GOT3 (cell line): ENCODE results near the gene INSM1.

Source experiments
- DNase-seq: peaks from one replicate; lab custom pipeline; 2025; ENCODE audit warnings: mixed read lengths; lab: John Stamatoyannopoulos, UW

Gene INSM1

DNA sequence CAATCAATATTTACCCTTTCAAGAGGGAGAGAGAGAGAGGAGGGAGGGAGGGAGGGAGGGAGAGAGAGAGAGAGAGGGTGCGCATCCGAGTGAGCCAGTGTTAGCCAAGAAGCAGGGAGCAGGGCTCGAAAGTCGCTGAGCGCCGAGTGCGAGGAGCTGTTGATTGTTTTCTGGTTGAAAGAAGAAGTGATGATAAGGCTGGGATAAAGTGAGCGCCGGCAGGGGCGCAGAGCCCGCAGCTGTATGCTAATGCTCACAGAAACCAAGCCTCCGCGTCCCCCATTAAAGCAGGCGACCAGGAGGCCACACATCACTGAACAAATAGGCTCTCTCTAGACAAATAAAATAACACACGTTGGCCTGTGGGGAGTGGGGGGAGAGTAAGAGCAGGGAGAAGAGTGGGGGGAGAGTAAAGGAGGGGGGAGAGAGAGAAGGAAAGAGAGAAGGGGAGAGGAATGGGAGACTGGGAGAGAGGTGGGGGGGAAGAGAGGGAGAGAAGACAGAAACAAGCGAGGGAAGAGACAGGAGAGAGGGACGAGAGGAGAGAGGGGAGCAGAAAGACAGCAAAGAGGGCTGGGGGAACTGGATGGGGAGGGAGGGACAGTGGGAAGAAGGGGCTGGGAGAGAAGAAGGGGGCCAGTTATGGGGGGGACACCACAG, 5.0 kb upstream of the INSM1 start:
- no peak for DNase-seq

- DNase-seq = no peak
Measured at GRCh38 chr20:20363434-20363798, 4.5 kb upstream of the INSM1 start.

GRCh38 chr20:20363799-20364592, 3.9 kb upstream of the INSM1 start:
- DNase-seq = no peak

DNA sequence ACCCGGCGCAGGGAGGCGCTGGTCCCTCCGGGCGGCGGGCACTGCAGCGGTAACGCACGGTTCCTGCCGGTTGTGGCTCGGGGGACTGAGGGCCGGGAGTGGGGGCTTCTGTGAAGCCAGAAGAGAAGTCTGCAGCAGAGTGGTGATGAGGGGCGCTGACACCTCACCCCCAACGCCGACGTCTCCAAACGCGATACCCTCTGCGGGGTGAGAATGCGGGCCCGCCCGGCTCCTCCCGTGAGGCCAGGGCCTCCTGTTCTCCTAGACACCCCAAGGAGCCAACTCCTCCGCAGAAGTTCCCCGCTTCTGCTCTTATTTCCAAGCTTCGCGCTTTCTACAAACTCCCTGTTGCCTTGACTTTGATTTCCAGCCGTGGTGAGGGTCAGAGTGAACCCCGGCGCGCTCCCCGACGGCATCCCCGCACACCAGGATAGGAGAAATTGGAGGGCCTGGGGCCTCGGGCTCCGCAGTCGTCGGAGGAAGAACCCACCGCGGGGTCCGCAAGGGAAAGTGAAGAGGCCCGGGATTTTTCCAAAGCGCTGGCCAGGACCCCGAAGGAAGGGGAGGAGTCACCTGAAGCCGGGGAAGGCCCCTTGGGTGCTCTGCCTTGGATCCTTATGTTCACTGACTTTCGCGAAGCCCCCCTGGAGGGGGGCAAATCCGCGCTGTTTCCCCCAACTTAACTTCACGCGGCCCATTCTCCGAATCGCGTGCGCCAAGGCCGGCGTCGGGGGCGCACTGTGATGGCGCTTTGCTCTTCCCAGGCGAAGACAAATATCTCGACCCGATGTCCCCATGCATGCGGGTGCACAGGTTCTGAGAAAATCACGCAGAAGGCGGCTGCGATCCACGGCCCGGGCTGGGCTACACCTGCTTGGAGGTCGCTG, 3.1 kb upstream of the INSM1 start:
- no peak for DNase-seq

- no peak for DNase-seq
Measured at GRCh38 chr20:20365480-20366161, 2.3 kb upstream of the INSM1 start.

GRCh38 chr20:20366551-20366875, 1.4 kb upstream of the INSM1 start:
- DNase-seq = no peak

DNA sequence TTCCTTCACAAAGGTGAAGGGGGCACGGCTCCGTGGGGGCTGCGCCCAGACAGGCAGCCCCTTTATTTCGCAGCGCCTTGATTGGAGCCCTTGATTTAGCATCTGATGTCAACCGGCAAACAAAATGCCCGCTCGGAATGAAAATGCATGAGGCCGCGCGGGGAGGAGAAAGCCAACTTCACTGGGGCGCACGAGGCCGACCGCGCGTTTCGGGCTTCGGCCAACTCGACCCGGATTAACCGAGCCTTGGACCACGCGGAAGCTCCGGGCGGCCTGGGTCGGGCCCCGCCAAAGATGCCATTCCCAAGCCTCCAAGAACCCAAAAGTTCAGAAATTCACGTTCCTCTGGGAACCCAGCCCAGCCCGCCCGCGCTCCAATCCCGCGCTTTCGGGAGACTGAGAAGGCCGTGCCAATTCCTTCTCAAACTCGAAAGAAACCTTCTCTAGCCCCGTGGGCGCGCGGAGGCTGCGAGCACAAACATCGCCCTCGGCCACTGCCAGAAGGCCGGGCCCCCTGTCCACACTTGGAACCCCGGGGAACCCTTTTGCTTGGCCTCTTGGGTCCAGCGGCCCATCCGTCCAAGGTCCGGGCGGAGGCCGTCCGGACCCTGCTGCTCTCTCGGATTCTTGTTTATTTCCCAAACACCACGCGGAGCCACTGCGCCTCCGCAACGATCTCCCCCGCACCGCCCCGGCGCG, 879 bp upstream of the INSM1 start:
- no peak for DNase-seq

DNA sequence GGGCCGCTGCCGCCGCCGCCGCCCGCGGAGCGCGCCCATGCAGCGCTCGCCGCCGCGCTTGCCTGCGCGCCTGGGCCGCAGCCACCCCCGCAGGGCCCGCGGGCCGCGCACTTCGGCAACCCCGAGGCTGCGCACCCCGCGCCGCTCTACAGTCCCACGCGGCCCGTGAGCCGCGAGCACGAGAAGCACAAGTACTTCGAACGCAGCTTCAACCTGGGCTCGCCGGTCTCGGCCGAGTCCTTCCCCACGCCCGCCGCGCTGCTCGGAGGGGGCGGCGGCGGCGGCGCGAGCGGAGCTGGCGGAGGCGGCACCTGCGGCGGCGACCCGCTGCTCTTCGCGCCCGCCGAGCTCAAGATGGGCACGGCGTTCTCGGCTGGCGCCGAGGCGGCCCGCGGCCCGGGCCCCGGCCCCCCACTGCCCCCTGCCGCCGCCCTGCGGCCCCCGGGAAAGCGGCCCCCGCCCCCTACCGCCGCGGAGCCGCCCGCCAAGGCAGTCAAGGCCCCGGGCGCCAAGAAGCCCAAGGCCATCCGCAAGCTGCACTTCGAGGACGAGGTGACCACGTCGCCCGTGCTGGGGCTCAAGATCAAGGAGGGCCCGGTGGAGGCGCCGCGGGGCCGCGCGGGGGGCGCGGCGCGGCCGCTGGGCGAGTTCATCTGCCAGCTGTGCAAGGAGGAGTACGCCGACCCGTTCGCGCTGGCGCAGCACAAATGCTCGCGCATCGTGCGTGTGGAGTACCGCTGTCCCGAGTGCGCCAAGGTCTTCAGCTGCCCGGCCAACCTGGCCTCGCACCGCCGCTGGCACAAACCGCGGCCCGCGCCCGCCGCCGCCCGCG, 730 bp downstream of the INSM1 start:
- no peak for DNase-seq

DNA sequence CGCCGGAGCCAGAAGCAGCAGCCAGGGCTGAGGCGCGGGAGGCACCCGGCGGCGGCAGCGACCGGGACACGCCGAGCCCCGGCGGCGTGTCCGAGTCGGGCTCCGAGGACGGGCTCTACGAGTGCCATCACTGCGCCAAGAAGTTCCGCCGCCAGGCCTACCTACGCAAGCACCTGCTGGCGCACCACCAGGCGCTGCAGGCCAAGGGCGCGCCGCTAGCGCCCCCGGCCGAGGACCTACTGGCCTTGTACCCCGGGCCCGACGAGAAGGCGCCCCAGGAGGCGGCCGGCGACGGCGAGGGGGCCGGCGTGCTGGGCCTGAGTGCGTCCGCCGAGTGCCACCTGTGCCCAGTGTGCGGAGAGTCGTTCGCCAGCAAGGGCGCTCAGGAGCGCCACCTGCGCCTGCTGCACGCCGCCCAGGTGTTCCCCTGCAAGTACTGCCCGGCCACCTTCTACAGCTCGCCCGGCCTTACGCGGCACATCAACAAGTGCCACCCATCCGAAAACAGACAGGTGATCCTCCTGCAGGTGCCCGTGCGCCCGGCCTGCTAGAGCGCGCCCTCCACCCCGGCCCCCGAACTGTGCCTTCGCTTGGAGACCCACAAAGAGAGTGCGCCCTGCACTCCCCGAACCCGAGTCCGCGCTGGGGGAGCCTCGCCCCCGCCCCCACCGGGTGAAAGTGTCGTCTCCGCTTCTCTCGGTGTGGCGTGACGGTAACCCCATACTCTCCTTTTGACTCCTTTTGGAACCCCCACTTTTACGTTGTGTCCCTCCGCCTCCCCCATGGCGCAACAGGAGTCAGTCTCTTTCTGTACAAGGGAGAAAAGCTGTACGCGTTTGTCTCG, 1.6 kb downstream of the INSM1 start:
- no peak for DNase-seq

GRCh38 chr20:20370094-20370575, 2.2 kb downstream of the INSM1 start:
- DNase-seq = no peak

DNA sequence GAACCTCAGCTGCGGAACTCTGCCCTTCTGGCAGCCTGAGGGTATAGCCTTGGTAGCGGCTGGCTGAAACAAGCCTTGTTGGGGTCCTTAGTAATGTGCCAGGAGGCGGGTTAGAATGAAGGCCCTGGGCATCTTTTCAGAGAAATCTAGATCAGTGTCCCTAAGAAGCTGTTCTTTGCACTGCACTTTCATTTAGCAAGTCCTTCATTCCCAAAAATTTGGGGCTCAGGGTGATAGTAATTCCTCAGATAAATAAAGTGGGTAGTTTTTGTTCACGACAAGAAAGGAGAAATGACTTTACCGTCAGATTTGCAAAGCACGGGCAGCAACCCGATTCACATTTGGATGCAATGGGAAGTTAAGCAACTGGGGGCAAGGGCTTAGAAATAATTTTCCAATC, 3.2 kb downstream of the INSM1 start:
- DNase-seq = no peak

DNA sequence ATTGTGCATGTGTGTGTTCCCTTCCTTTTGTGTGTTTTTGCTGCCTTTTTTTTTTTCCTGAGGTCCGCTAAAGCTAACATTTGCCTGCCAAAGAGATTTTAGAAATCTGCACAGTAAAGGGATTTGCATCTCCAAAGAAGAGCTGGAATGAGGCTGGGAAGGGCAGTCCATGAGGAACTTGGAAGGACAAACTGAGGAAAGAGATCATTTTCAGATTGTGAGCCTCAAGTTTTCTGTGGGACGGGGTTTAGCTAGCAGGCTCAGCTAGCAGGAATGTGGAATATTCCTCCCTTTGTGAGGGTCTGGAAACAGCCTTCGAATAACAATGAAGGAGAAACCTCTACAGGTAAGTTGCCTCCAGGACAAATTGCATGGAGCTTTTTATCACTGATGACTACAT, 3.8 kb downstream of the INSM1 start:
- no peak for DNase-seq

- DNase-seq = no peak
Measured at GRCh38 chr20:20373091-20373571, 5.2 kb downstream of the INSM1 start.

GRCh38 chr20:20375862-20376261, 8.0 kb downstream of the INSM1 start:
- no peak for DNase-seq

DNA sequence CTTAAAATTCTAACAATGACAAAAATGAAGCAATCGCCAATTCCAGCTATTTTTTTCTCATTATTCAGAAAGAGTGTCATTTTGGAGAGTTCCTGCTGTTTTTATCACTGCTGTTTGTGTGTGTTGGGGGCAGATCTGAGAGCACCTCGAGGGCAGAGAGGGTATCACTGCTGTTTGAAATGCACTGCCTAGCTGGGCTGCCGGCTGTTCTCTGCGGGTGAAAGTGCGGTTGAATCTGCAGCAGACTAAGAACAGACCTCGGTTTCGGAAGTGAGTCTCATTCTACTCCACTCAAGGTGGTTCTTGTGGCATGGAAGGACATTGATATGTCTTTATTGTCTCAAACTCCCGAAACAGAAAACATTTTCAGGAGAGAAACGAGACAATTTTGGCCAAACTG, 18.3 kb downstream of the INSM1 start:
- no peak for DNase-seq

- no peak for DNase-seq
Measured at GRCh38 chr20:20390393-20390792, 22.5 kb downstream of the INSM1 start.

GRCh38 chr20:20391115-20391514, 23.2 kb downstream of the INSM1 start:
- DNase-seq = no peak

GRCh38 chr20:20391766-20392165, 23.9 kb downstream of the INSM1 start:
- no peak for DNase-seq
